H1 (cell line): ENCODE results near the gene KCNMA1. TPM values are rescaled to one million over a fixed set of nuclear protein-coding genes. Genes with fewer than 3 reads are reported as not detected.

Source experiments
- CTCF ChIA-PET: fragments of 300-600 bp; sonication (Branson Sonifier 250); formaldehyde crosslinking; loops from one replicate; lab custom pipeline; 2021; ENCODE audit not compliant: partially characterized antibody; lab: Charles Lee
- POLR2A ChIA-PET: fragments of 300-600 bp; sonication (Branson Sonifier 250); formaldehyde crosslinking; loops from one replicate; lab custom pipeline; 2021; ENCODE audit warnings: inconsistent platforms; ENCODE audit not compliant: partially characterized antibody; lab: Charles Lee
- DNase-seq, 2 experiments: peaks; one replicate each; pipeline versions ENCODE4 v3.0.0 to v3.0.0-alpha.2; 2010 to 2022; ENCODE audit warnings: low spot score in 2 of 2, low read depth in 1 of 2, mixed read lengths in 1 of 2
- FAIRE-seq: peaks from 2 replicates; lab custom pipeline; 2011; peaks lifted over from hg19 to GRCh38; lab: Jason Lieb, UNC
- H2AFZ ChIP-seq: 2 replicates; pipeline ENCODE4 v1.8.1; 2012; ENCODE audit warnings: low read length, inconsistent platforms
- H2AK5ac ChIP-seq: 2 replicates; pipeline ENCODE4 v1.6.1; 2013; ENCODE audit warnings: low read depth, low read length
- H2BK120ac ChIP-seq: replicated peaks from 2 replicates; pipeline ENCODE3; 2013; ENCODE audit warnings: low read depth, low read length, inconsistent platforms
- H2BK12ac ChIP-seq: 2 replicates; pipeline ENCODE4 v1.6.1; 2013; ENCODE audit warnings: low read depth, low read length
- H2BK15ac ChIP-seq: 2 replicates; pipeline ENCODE4 v1.6.1; 2013; ENCODE audit warnings: low read length
- H2BK20ac ChIP-seq: 2 replicates; pipeline ENCODE4 v1.6.1; 2013; ENCODE audit warnings: low read length
- H2BK5ac ChIP-seq: 2 replicates; pipeline ENCODE4 v1.6.1; 2013; ENCODE audit warnings: low read depth, low read length
- H3K14ac ChIP-seq: 2 replicates; pipeline ENCODE4 v1.6.1; 2013; ENCODE audit warnings: inconsistent platforms; ENCODE audit not compliant: insufficient read length
- H3K18ac ChIP-seq: 2 replicates; pipeline ENCODE4 v1.6.1; 2013; ENCODE audit warnings: low read length; ENCODE audit errors: extremely low read depth
- H3K23ac ChIP-seq: 2 replicates; pipeline ENCODE4 v1.6.1; 2013; ENCODE audit warnings: inconsistent platforms; ENCODE audit not compliant: insufficient read length
- H3K23me2 ChIP-seq: 2 replicates; pipeline ENCODE4 v1.6.1; 2013; ENCODE audit warnings: low read depth, low read length
- H3K27ac ChIP-seq: 2 replicates; pipeline ENCODE4 v1.6.1; 2011; ENCODE audit warnings: low read depth, low read length, inconsistent platforms
- H3K27me3 ChIP-seq, 4 experiments: replicated peaks in 1 of 4; 1 replicate in 1 of 4; 2 replicates in 3 of 4; pipeline versions ENCODE4 v1.6.1 to v1.8.1; 2011 to 2013; ENCODE audit warnings: low read length in 3 of 4, mild to moderate bottlenecking in 3 of 4, inconsistent platforms in 2 of 4, mixed read lengths in 2 of 4, moderate library complexity in 1 of 4; ENCODE audit not compliant: control insufficient read depth in 3 of 4, insufficient read depth in 3 of 4; ENCODE audit errors: extremely low read depth in 1 of 4
- H3K36me3 ChIP-seq, 4 experiments: 2 replicates each; pipeline versions ENCODE4 v1.6.1 to v1.8.1; 2011 to 2013; ENCODE audit warnings: mild to moderate bottlenecking in 4 of 4, low read length in 3 of 4, moderate library complexity in 2 of 4, control low read depth in 1 of 4, inconsistent platforms in 1 of 4; ENCODE audit not compliant: insufficient read depth in 4 of 4, control insufficient read depth in 2 of 4
- H3K4ac ChIP-seq: replicated peaks from 2 replicates; pipeline ENCODE3; 2013; ENCODE audit warnings: low read length, low read depth, mixed read lengths, inconsistent platforms; ENCODE audit not compliant: insufficient read length
- H3K4me1 ChIP-seq, 4 experiments: replicated peaks in 1 of 4; 1 replicate in 1 of 4; 2 replicates in 3 of 4; pipeline versions ENCODE4 v1.6.1 to v1.8.1; 2011 to 2013; ENCODE audit warnings: low read length in 3 of 4, inconsistent platforms in 2 of 4, mixed read lengths in 1 of 4; ENCODE audit not compliant: insufficient read depth in 4 of 4, control insufficient read depth in 3 of 4
- H3K4me2 ChIP-seq, 2 experiments: 2 replicates each; pipeline versions ENCODE4 v1.6.1 to v1.8.1; 2011 to 2013; ENCODE audit warnings: low read depth in 2 of 2, low read length in 2 of 2, control low read depth in 1 of 2, inconsistent platforms in 1 of 2, mild to moderate bottlenecking in 1 of 2; ENCODE audit not compliant: insufficient read depth in 1 of 2
- H3K4me3 ChIP-seq, 4 experiments: fragments of 200-600, 300-600 bp in 1 of 4; sonication (generic), shearing (Covaris generic), sonication (Bioruptor Twin) in 1 of 4; 2 replicates each; pipeline versions ENCODE4 v1.5.1 to v1.8.1; 2011 to 2016; ENCODE audit warnings: low read length in 4 of 4, low read depth in 3 of 4, control low read depth in 2 of 4, inconsistent platforms in 2 of 4, mild to moderate bottlenecking in 2 of 4, mixed read lengths in 1 of 4, moderate library complexity in 1 of 4; ENCODE audit not compliant: insufficient read depth in 2 of 4; ENCODE audit errors: extremely low read depth in 1 of 4
- H3K56ac ChIP-seq: replicated peaks from 2 replicates; pipeline ENCODE3; 2013; ENCODE audit warnings: low read depth, mild to moderate bottlenecking, mixed read lengths, low read length, inconsistent platforms; ENCODE audit not compliant: insufficient read length
- H3K79me1 ChIP-seq: 2 replicates; pipeline ENCODE4 v1.6.1; 2013; ENCODE audit warnings: low read depth, low read length, control low read depth
- H3K79me2 ChIP-seq, 2 experiments: 2 replicates each; pipeline versions ENCODE4 v1.6.1 to v1.8.1; 2012 to 2013; ENCODE audit warnings: low read length in 2 of 2, mild to moderate bottlenecking in 2 of 2, inconsistent platforms in 1 of 2; ENCODE audit not compliant: insufficient read depth in 2 of 2, control insufficient read depth in 1 of 2
- H3K9ac ChIP-seq, 4 experiments: replicated peaks in 1 of 4; 1 replicate in 1 of 4; 2 replicates in 3 of 4; pipeline versions ENCODE4 v1.6.1 to v1.8.1; 2011 to 2013; ENCODE audit warnings: low read depth in 3 of 4, low read length in 3 of 4, control low read depth in 2 of 4, mild to moderate bottlenecking in 2 of 4, moderate library complexity in 2 of 4, inconsistent platforms in 1 of 4; ENCODE audit errors: extremely low read depth in 1 of 4
- H3K9me3 ChIP-seq, 2 experiments: 2 replicates each; pipeline versions ENCODE4 v1.6.1 to v1.8.1; 2012 to 2013; ENCODE audit warnings: mild to moderate bottlenecking in 2 of 2, moderate library complexity in 2 of 2, control low read depth in 1 of 2, inconsistent platforms in 1 of 2, low read depth in 1 of 2, low read length in 1 of 2, mixed read lengths in 1 of 2; ENCODE audit not compliant: insufficient read depth in 2 of 2
- H4K20me1 ChIP-seq, 2 experiments: replicated peaks in 1 of 2; 2 replicates each; pipeline versions ENCODE3 to v1.8.1; 2011 to 2013; ENCODE audit warnings: inconsistent platforms in 2 of 2, low read length in 2 of 2, mild to moderate bottlenecking in 1 of 2; ENCODE audit not compliant: insufficient read depth in 2 of 2, control insufficient read depth in 1 of 2
- H4K5ac ChIP-seq: 2 replicates; pipeline ENCODE4 v1.6.1; 2013; ENCODE audit warnings: low read length, low read depth, mixed read lengths, inconsistent platforms; ENCODE audit not compliant: insufficient read length
- H4K8ac ChIP-seq: 2 replicates; pipeline ENCODE4 v1.8.0; 2013; ENCODE audit warnings: mild to moderate bottlenecking, moderate library complexity, low read length, inconsistent platforms; ENCODE audit not compliant: insufficient read depth; ENCODE audit errors: extremely low read depth
- H4K91ac ChIP-seq: replicated peaks from 2 replicates; pipeline ENCODE3; 2013; ENCODE audit warnings: low read length, mixed read lengths, inconsistent platforms; ENCODE audit not compliant: insufficient read length
- BACH1 ChIP-seq: IDR thresholded peaks from 2 replicates; pipeline ENCODE4 v1.6.1; 2012; ENCODE audit warnings: low read length, improper control_type of control experiment
- BRCA1 ChIP-seq: IDR thresholded peaks from 2 replicates; pipeline ENCODE4 v1.6.1; 2012; ENCODE audit warnings: low read depth, low read length, improper control_type of control experiment
- CBX8 ChIP-seq: fragments of 300-800, 300-1000 bp; sonication (generic); IDR thresholded peaks from 2 replicates; pipeline ENCODE4 v1.7.1; 2016; ENCODE audit warnings: low read depth, low read length, borderline replicate concordance
- CREB1 ChIP-seq: IDR thresholded peaks from 2 replicates; pipeline ENCODE4 v1.6.1; 2012; ENCODE audit warnings: inconsistent platforms
- HDAC2 ChIP-seq, 2 experiments: fragments of 300-600 bp in 1 of 2; sonication (generic) in 1 of 2; IDR thresholded peaks; 2 replicates each; pipeline ENCODE4 v1.6.1; 2011 to 2012; ENCODE audit warnings: low read depth in 2 of 2, low read length in 2 of 2, mild to moderate bottlenecking in 2 of 2, moderate library complexity in 2 of 2, borderline replicate concordance in 1 of 2, inconsistent platforms in 1 of 2
- JUN ChIP-seq: IDR thresholded peaks from 2 replicates; pipeline ENCODE4 v1.6.1; 2011; ENCODE audit warnings: low read depth, mild to moderate bottlenecking, improper control_type of control experiment, low read length
- KDM4A ChIP-seq: IDR thresholded peaks from one replicate; pipeline ENCODE4 v1.7.1; 2012; ENCODE audit warnings: low read depth, mild to moderate bottlenecking, moderate library complexity, low read length, inconsistent platforms; ENCODE audit not compliant: severe bottlenecking
- POU5F1 ChIP-seq: IDR thresholded peaks from 2 replicates; pipeline ENCODE4 v1.6.1; 2011; ENCODE audit warnings: low read depth, mild to moderate bottlenecking, low read length, moderate library complexity
- RAD21 ChIP-seq, 2 experiments: IDR thresholded peaks in 1 of 2; conservative IDR thresholded peaks in 1 of 2; 2 replicates each; pipeline ENCODE4 v1.6.1; 2011; ENCODE audit warnings: low read depth in 2 of 2, low read length in 2 of 2, improper control_type of control experiment in 1 of 2, inconsistent platforms in 1 of 2, mild to moderate bottlenecking in 1 of 2, moderate library complexity in 1 of 2
- YY1 ChIP-seq: IDR thresholded peaks from 2 replicates; pipeline ENCODE4 v1.6.1; 2011; ENCODE audit warnings: low read depth, mild to moderate bottlenecking, low read length
- WGBS, 2 experiments: shearing (Covaris generic) in 1 of 2; methylation state at CpG; one replicate each; pipeline versions ENCODE4 v1.1.6 to v1.1.7; 2013 to 2015; ENCODE audit warnings: low lambda C conversion rate in 2 of 2, mixed read lengths in 2 of 2, inconsistent platforms in 1 of 2, low coverage in 1 of 2, missing lambda C conversion rate in 1 of 2; ENCODE audit not compliant: insufficient replicate concordance in 2 of 2, insufficient coverage in 1 of 2, insufficient read length in 1 of 2; ENCODE audit errors: extremely low coverage in 1 of 2, missing lambda C conversion rate in 1 of 2; 5-methylcytosine and 5-hydroxymethylcytosine counted together
- polyA plus RNA-seq, 7 experiments: library from polyadenylated mRNA; depleted of rRNA in 3 of 7; stranded (reverse) in 5 of 7; unstranded in 2 of 7; fragments of >200 nt in 5 of 7; fragments of 200-250 nt in 2 of 7; gene quantifications; 1 replicate in 5 of 7; 2 replicates in 1 of 7; 4 replicates in 1 of 7; pipeline versions ENCODE4 v1.2.1 to v1.2.3, GENCODE V29; 2011 to 2013; ENCODE audit warnings: missing spikeins in 2 of 7, mixed read lengths in 2 of 7
- total RNA-seq: library from RNA; stranded (reverse); fragmentation: NEBNext Ultra II Directional; extraction: Animal tissue kit (Norgen Biotek cat#: 25700); gene quantifications from 2 replicates; pipeline ENCODE4 v1.2.1, GENCODE V29; 2021
- TF ChIP-seq, protein P1 (sequence below): IDR thresholded peaks from 2 replicates; pipeline ENCODE4 v1.6.1; 2012; ENCODE audit warnings: inconsistent platforms

KCNMA1 gene
- total and polyA plus RNA-seq, 2 of the 8 experiments (the other 6 are each of a cell fraction or from before 2014, with no cell fraction given): 10.2 to 11.1 TPM

GRCh38 chr10:76884673-76885275 lies 752.8 kb downstream of the KCNMA1 start:
- H2AK5ac ChIP-seq: no peak overlapping the region
- no peak overlapping the region for H3K18ac ChIP-seq
- 98% methylated on average over 4 of the region's 4 CpGs; no CpG with 5 or more reads in 1 of the 2 experiments for WGBS, 2 experiments
- no peaks in the 10 kb centered on the region for H3K27me3 ChIP-seq
- no peak overlapping the region for H2BK15ac ChIP-seq
- H3K36me3 ChIP-seq: no peaks in the 10 kb centered on the region
- ChIA-PET POLR2A (no interaction called here), CTCF (no interaction called here)
- no peaks in the 10 kb centered on the region for H3K79me1 ChIP-seq
- no peak overlapping the region for H2BK120ac ChIP-seq
- no peak overlapping the region for H4K8ac ChIP-seq
- no peak overlapping the region for H3K9ac ChIP-seq
- no peaks in the 10 kb centered on the region for H3K79me2 ChIP-seq
- DNase-seq: no peak
- no peak for FAIRE-seq
- no peak overlapping the region for H4K91ac ChIP-seq
- no peak overlapping the region for H2BK20ac ChIP-seq
- no peaks in the 10 kb centered on the region for H3K9me3 ChIP-seq
- no peak overlapping the region for H3K4ac ChIP-seq
- H2BK5ac ChIP-seq: no peak overlapping the region
- H3K23ac ChIP-seq: no peak overlapping the region
- H3K4me2 ChIP-seq: no peak overlapping the region
- no peaks in the 10 kb centered on the region; a peak in 1 of 7 replicates for H3K4me1 ChIP-seq
- no peak overlapping the region for H3K27ac ChIP-seq
- H3K14ac ChIP-seq: no peak overlapping the region
- no peaks in the 10 kb centered on the region for H3K23me2 ChIP-seq
- H3K56ac ChIP-seq: no peak overlapping the region
- no peak overlapping the region for H3K4me3 ChIP-seq
- H4K20me1 ChIP-seq: no peaks in the 10 kb centered on the region
- no peak overlapping the region for H2AFZ ChIP-seq
- no peak overlapping the region for H4K5ac ChIP-seq
- no peak overlapping the region for H2BK12ac ChIP-seq
- TF ChIP-seq POU5F1 (no peak), JUN (no peak), YY1 (no peak), CBX8 (no peak), KDM4A (no peak), BRCA1 (no peak), RAD21 (IDR thresholded peaks at IDR 0.05 in 1 of 2, conservative IDR thresholded peaks at IDR 0.05 in 1 of 2; ENCODE audit: low read depth in 2 of 2, low read length in 2 of 2) (no peak), HDAC2 (IDR thresholded peaks at IDR 0.05; ENCODE audit: borderline replicate concordance in 1 of 2, low read depth in 2 of 2, low read length in 2 of 2) (no peak), CREB1 (no peak), BACH1 (no peak)
- TF ChIP-seq, protein P1, sequence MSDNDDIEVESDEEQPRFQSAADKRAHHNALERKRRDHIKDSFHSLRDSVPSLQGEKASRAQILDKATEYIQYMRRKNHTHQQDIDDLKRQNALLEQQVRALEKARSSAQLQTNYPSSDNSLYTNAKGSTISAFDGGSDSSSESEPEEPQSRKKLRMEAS: no peak
